GM12878 (cell line): ENCODE data around the gene VEPH1.

Experiments
- CHD2 ChIP-seq: IDR thresholded peaks from 2 replicates; pipeline ENCODE4 v1.6.1; 2011; ENCODE audit warnings: low read depth, low read length, improper control_type of control experiment, borderline replicate concordance
- CTCF ChIP-seq, 3 experiments: IDR thresholded peaks in 2 of 3; conservative IDR thresholded peaks in 1 of 3; 2 replicates each; pipeline ENCODE4 v1.5.1; 2011; ENCODE audit warnings: low read depth in 3 of 3, low read length in 3 of 3, mild to moderate bottlenecking in 3 of 3, control low read depth in 2 of 3, moderate library complexity in 2 of 3, inconsistent platforms in 1 of 3, mixed read lengths in 1 of 3; ENCODE audit not compliant: control insufficient read depth in 2 of 3, insufficient read depth in 1 of 3; ENCODE audit errors: extremely low read depth in 1 of 3
- EZH2 ChIP-seq: IDR thresholded peaks from 2 replicates; pipeline ENCODE4 v1.6.1; 2012; ENCODE audit warnings: low read depth, mild to moderate bottlenecking, control low read depth, inconsistent platforms, low read length, borderline replicate concordance; ENCODE audit not compliant: control insufficient read depth
- IKZF1 ChIP-seq: fragments of 450-650 bp; conservative IDR thresholded peaks from 2 replicates; pipeline ENCODE4 v1.6.1; 2017; ENCODE audit warnings: antibody characterized with exemption, mild to moderate bottlenecking
- MEF2A ChIP-seq: IDR thresholded peaks from 2 replicates; pipeline ENCODE4 v1.6.1; 2011; ENCODE audit warnings: low read depth, mild to moderate bottlenecking, low read length, moderate library complexity; ENCODE audit not compliant: insufficient read depth
- MXI1 ChIP-seq: fragments of 150-350 bp; IDR thresholded peaks from 2 replicates; pipeline ENCODE4 v1.6.1; 2011; ENCODE audit warnings: low read depth, mild to moderate bottlenecking, inconsistent platforms, low read length, improper control_type of control experiment
- NRF1 ChIP-seq: conservative IDR thresholded peaks from 2 replicates; pipeline ENCODE4 v1.6.1; 2011; ENCODE audit warnings: mild to moderate bottlenecking, low read depth, low read length, improper control_type of control experiment
- POLR2AphosphoS2 ChIP-seq: IDR thresholded peaks from 2 replicates; pipeline ENCODE4 v1.6.1; 2011; ENCODE audit warnings: low read depth, mild to moderate bottlenecking, low read length, improper control_type of control experiment, moderate library complexity
- POLR2AphosphoS5 ChIP-seq: IDR thresholded peaks from 2 replicates; pipeline ENCODE4 v1.6.1; 2011; ENCODE audit warnings: mild to moderate bottlenecking, low read length, inconsistent platforms
- RAD21 ChIP-seq: IDR thresholded peaks from 2 replicates; pipeline ENCODE4 v1.6.1; 2011; ENCODE audit warnings: mild to moderate bottlenecking, low read depth, low read length, moderate library complexity; ENCODE audit not compliant: insufficient read depth
- SREBF1 ChIP-seq: IDR thresholded peaks from 2 replicates; pipeline ENCODE4 v1.6.1; 2012; ENCODE audit warnings: mild to moderate bottlenecking, low read length
- TAF1 ChIP-seq: IDR thresholded peaks from 2 replicates; pipeline ENCODE4 v1.6.1; 2011; ENCODE audit warnings: mild to moderate bottlenecking, low read depth, low read length, borderline replicate concordance
- TARDBP ChIP-seq: IDR thresholded peaks from 2 replicates; pipeline ENCODE4 v1.6.1; 2016; ENCODE audit warnings: borderline replicate concordance

DNA sequence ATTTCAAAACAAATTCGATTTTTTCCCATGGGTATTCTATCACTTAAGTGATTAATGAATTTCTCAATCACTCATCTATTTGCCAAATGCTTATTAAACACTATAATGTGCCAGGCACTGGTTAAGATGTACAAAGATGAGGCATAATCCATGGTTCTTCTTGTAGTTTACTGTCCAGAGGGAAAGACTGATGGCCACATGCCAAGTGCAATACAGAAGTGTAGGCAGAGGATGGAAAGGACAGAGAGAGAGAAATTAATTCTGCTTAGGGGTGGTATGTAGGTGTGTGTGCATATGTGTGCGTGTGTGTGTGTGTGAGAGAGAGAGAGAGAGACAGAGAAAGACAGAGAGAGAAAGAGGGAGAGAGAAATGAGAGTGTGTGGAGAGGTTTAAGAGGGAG is 222.4 kb downstream of the VEPH1 start:
- TF ChIP-seq MXI1 (no peak), TARDBP (no peak), TAF1 (no peak), CTCF (IDR thresholded peaks at IDR 0.05 in 2 of 3, conservative IDR thresholded peaks at IDR 0.05 in 1 of 3; ENCODE audit: control insufficient read depth in 2 of 3, extremely low read depth in 1 of 3, insufficient read depth in 1 of 3, low read depth in 3 of 3, low read length in 3 of 3) (no peak), CHD2 (no peak), IKZF1 (no peak), POLR2AphosphoS2 (no peak), MEF2A (no peak), POLR2AphosphoS5 (no peak), EZH2 (no peak), RAD21 (no peak), NRF1 (no peak), SREBF1 (no peak)
